HL-60/S4 (cell line): ENCODE data around the gene MATR3.

ENCODE experiments used
- in situ Hi-C: fragments of 300-500 bp; cut with MboI; formaldehyde crosslinking; loops from 2 replicates; pipeline ENCODE4 v1.14.3; 2022; ENCODE audit warnings: low sequenced_read_pairs

Gene MATR3, protein sequence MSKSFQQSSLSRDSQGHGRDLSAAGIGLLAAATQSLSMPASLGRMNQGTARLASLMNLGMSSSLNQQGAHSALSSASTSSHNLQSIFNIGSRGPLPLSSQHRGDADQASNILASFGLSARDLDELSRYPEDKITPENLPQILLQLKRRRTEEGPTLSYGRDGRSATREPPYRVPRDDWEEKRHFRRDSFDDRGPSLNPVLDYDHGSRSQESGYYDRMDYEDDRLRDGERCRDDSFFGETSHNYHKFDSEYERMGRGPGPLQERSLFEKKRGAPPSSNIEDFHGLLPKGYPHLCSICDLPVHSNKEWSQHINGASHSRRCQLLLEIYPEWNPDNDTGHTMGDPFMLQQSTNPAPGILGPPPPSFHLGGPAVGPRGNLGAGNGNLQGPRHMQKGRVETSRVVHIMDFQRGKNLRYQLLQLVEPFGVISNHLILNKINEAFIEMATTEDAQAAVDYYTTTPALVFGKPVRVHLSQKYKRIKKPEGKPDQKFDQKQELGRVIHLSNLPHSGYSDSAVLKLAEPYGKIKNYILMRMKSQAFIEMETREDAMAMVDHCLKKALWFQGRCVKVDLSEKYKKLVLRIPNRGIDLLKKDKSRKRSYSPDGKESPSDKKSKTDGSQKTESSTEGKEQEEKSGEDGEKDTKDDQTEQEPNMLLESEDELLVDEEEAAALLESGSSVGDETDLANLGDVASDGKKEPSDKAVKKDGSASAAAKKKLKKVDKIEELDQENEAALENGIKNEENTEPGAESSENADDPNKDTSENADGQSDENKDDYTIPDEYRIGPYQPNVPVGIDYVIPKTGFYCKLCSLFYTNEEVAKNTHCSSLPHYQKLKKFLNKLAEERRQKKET

GRCh38 chr5:139293507-139294373, at the start of gene MATR3:
Gene MATR3 (plus strand): TSS chr5:139293740. CDS start chr5:139307416, 13,676 bp downstream.
- in situ Hi-C loops = no loop called here

DNA sequence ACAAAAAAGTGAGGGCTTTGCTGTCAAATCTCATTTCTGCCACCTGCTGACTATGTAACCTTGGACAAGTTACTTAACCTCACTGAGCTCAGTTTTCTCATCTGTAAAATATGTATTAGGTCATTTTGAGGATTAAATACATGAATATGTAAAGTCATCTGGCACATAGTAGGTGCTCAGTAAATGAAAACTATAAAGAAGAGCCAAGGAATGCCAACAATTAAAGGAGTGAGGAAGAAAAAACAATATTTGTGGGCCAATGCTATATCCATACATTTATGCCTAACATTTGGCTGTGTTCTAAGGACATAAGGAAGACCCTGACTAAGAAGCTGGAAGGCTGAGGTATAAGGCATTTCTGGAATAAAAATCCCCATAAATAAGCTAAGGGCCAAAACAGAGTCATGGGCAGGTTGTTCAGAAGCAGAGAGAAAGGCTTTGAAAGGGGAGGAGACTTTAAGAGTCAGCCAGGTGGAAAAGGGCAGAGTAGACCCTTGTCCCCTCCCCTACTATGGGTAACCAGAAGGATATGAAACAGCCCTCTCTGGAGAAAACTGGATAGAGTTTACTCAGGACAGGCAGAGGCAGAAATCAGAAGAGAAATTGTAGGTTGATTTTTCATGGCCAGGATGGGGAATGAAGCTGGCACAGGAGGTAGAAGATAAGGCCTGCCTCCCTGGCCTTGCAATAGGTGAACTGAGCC, 47.8 kb upstream of the MATR3 start:
- in situ Hi-C loops = no loop called here

DNA sequence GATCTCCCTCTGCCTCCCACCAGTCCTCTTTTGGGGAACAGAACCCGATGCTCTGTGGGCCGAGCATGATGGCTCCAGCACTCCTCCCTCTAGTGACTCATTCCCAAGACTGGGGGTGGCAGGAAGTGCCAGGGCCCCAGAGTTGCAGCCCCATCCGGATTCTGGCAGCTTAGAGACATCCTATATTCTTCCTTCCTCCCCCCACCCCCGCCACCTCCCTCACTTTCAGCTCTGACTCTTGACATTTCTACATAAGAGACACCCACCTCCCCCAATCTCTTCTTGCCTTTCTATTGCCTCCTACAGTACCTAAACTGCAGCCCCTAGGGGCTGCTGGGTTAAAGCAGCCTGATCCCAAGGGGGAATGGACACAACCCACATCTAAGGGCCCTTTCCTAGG, 47.1 kb upstream of the MATR3 start:
- in situ Hi-C loops = no loop called here

DNA sequence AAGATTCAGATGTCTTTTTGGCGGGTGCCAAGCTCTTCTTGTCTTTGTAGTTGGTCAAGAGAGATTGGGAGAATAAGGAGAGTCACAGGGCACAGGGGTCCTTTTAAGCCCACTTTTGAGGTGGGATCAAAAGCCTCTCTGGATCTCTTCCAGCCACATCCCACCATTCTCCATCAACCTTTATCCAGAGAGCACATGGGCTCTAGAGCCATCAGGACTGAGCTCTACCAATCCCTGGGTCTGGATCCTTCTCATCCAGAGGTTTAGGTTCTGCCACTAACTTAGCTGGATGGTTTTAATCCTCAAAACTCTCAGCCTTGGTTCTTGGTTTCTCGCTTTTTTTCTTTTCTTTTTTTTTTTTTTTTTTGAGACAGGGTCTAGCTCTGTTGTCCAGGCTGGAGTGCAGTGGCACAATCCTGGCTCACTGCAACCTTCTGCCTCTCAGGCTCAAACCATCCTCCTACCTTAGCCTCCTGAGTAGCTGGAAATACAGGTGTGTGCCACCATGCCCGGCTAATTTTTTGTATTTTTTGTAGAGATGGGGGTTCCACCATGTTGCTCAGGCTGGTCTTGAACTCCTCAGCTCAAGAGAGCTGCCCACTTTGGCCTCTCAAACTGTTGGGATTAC, 44.6 kb upstream of the MATR3 start:
- in situ Hi-C loops = no loop called here

DNA sequence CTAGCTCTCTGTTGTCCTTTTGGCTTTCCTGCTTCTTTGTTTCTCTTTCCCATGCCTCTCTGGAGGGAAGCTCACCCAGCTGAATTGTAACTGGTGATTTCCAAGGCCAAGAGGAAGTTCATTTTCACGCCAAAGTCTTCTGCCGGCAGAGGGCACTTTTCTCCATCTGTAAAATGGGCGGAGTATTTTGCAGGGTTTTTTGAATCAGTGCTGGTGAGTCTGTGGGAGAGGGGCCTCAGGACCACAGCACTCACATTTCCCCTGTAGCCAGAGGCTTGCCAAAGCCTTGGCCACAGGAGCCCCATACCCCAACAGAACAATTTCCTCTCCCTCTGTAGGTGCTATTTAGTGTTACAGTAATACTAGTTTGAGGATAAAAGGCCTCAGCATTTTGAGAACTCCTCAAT, 42.3 kb upstream of the MATR3 start:
- in situ Hi-C loops = loop anchor here (25.0 kb wide), 2 partner anchors 439 to 614 kb away; no protein-coding TSS in a partner anchor

GRCh38 chr5:139251695-139252288, 41.7 kb upstream of the MATR3 start:
- in situ Hi-C loops = loop anchor here (25.0 kb wide), 2 partner anchors 439 to 614 kb away; no protein-coding TSS in a partner anchor

DNA sequence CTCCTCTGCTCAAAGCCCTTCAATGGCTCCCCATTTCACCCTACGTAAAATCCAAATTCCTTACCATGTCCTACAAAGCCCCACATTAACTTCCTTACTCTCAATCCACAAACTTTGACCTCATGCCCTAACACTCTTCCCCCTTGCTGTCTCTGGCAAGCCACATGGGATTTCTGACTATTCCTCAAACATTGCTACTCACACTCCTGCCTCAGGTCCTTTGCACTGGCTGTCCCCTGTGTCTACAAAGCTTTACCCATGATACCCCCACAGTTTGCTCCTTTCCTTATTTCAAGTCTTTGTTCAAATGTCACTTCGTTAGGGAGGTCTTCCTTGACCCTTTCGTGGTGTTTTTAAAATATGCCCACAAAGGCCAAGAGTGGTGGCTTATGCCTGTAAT, 40.4 kb upstream of the MATR3 start:
- in situ Hi-C loops = loop anchor here (25.0 kb wide), 2 partner anchors 441 to 616 kb away; no protein-coding TSS in a partner anchor

DNA sequence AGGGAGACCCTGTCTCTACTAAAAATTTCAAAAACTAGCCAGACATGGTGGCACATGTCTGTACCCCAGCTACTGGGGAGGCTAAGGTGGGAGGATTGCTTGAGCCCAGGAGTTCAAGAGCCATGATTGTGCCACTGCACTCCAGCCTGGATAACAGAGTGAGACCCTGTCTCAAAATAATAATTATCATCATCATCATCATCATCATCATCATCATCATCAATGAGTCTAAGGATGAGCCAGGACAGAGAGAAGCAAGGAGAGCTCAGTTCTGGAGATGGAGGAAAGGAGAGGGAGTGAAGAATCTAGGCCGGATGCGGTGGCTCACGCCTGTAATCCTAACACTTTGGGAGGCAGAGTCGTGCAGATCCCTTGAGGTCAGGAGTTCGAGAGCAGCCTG, 36.7 kb upstream of the MATR3 start:
- in situ Hi-C loops = loop anchor here (25.0 kb wide), 2 partner anchors 445 to 620 kb away; no protein-coding TSS in a partner anchor

DNA sequence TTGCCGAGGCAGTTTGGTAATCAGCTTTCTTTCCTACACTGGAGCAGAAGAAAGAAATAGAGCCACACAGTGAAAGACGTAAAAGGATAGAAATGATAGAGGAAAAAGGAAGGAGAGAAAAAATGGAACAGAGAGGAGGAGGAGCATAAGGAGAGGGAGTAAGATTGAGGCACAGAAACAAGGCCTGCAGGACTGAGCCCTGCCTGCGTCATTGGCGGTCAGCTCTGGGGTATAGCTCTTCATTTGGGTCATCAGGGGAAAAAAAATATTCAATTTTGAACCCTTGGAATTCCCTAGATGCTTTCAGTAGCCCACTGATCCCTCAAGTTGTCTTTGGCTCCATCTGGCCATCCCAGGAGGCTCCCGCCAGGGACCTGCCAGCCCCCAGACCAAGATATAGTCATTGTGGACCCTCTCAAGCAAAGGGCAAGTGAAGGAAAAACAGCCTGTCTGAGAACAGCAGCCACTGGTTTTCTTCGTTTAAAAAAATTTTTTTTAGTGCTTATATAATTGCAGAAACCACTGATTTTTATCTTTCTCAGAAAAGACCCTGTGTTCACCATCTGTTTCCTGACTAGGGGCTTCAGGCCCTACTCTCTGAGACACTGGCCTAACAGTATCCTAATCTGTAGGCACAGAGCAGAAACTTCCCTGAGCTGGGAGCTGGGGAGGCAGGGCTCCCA, 31.3 kb upstream of the MATR3 start:
- in situ Hi-C loops = loop anchor here (25.0 kb wide), 2 partner anchors 450 to 625 kb away; no protein-coding TSS in a partner anchor

DNA sequence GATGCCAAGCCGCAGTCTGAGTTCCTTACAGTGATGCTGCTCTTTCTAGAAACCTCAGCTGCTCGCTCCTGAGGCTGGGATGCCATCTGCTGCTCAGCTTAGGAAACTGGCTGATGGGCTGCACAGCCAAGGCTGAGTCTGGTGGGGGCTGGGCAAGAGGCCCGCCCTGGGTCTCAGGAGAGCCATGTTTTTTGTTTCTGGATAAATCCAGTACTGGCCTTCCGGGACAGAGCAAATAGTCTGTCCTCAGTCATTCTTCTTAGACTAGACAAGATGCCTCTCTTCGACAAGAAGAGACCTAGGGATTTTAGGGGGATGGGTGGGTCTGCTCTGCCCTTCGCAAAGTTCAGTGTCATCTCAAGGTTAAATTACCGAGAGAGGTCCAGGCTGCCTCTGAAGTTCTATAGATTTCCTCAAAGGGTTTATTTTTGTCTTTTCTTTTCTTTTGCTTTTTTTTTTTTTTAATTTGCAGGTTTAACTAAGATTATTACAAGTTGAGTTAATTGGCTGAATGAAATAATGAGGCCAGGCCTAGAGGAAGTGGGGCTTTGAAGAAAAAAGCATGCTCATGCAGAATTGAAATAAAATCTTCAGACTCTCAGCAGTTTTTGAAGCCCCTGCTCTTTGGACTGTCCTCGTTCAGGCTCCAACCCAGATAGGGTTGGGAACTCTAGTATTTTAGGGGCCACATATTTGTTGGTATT, 30.6 kb upstream of the MATR3 start:
- in situ Hi-C loops = loop anchor here (25.0 kb wide), 2 partner anchors 451 to 626 kb away; no protein-coding TSS in a partner anchor

- in situ Hi-C loops = loop anchor here (25.0 kb wide), 2 partner anchors 451 to 626 kb away; no protein-coding TSS in a partner anchor
Observed at GRCh38 chr5:139263536-139263935, 30.0 kb upstream of the MATR3 start.

DNA sequence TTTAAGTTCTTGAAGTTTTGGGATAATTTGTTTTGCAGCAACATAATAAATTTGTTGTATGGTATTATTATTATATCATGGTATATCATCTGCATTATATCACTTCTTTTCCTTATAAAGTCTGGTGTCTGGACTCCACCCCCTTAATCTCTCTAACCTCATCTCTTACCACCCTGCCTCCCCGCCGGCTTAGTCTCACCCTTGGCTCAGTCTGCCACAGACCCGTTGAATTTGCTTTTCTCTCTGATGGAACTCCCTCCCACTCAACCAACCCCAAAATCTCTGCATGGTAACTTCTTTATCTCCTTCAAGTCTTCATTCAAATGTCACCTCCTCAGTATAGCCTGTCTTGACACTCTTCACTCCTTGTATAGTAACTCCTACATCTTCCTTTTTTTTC, 29.6 kb upstream of the MATR3 start:
- in situ Hi-C loops = loop anchor here (25.0 kb wide), 2 partner anchors 452 to 627 kb away; no protein-coding TSS in a partner anchor

- in situ Hi-C loops = loop anchor here (25.0 kb wide), 2 partner anchors 453 to 628 kb away; no protein-coding TSS in a partner anchor
Observed at GRCh38 chr5:139265001-139265400, 28.5 kb upstream of the MATR3 start.

DNA sequence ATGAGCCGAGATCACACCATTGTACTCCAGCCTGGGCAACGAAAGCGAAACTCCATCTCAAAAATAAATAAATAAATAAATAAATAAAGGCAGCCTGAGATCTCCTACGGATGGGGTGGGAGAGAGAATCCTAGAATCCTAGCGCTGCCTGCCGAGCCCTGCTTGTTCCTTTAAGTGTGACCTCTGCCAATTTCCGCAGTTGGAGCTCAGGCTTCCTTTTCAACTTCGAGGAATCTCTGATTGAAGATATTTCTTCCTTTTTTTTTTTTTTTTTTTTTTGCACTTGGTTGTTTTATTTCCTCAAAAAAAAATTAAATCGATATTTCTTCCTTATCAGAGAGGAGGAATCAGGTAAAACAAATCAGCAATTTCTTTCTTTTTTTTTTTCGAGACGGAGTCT, 27.3 kb upstream of the MATR3 start:
- in situ Hi-C loops = loop anchor here (25.0 kb wide), 2 partner anchors 454 to 629 kb away; no protein-coding TSS in a partner anchor

- in situ Hi-C loops = loop anchor here (25.0 kb wide), 2 partner anchors 455 to 630 kb away; no protein-coding TSS in a partner anchor
Observed at GRCh38 chr5:139267481-139267880, 26.1 kb upstream of the MATR3 start.

DNA sequence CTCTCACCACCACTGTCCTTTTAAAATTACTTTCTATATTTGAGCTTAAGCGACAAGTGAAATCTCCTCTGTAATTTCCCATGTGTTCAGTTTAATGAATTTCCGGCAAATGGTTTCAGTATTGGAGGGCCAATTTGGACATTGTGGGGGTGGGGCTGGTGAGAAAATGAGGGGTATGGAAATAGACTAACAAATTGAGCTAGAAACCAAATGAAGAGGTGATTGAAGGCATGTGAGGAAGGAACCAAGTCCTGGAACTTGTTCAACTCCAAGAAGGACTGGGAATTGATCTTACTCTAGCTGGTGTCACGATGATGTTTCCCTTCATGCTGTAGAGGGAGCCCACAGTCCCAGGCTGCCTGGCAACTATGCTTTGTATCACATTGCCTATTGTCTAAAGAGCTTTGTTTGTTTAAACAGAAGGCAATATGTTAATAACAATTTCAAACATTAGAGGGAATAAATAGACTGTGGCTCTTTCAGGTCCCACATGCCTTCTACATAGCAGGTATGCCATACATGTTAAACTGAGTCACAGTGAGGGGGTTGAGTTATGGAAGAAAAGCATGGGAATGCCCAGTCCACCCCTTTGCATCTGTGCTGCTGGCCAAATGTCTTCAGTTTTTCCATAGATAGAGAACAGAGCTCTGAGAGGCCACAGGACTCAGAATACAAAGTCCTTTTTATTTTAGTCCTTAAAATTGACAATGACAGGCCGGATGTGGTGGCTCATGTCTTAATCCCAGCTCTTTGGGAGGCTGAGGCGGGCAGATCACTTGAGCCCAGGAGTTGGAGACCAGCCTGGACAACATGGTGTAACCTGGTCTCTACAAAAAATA, 25.0 kb upstream of the MATR3 start:
- in situ Hi-C loops = loop anchor here (25.0 kb wide), 2 partner anchors 456 to 631 kb away; no protein-coding TSS in a partner anchor
